H9 (cell line): ENCODE data around the gene EIF1AD. TPM values are rescaled to one million over a fixed set of nuclear protein-coding genes. Genes with fewer than 3 reads are reported as not detected.

Source experiments
- DNase-seq: peaks from one replicate; pipeline ENCODE4 v3.0.0-alpha.2; 2017
- H2AFZ ChIP-seq: one replicate; pipeline ENCODE4 v1.6.1; 2013; ENCODE audit warnings: mild to moderate bottlenecking, low read length, control low read depth, moderate library complexity
- H2AK5ac ChIP-seq: 2 replicates; pipeline ENCODE4 v1.6.1; 2013; ENCODE audit warnings: low read length, control low read depth, mixed read lengths; ENCODE audit not compliant: insufficient read length
- H2BK120ac ChIP-seq: one replicate; pipeline ENCODE4 v1.6.1; 2013; ENCODE audit warnings: low read depth, mild to moderate bottlenecking, low read length, control low read depth, inconsistent platforms; ENCODE audit not compliant: poor library complexity, severe bottlenecking
- H2BK12ac ChIP-seq: 2 replicates; pipeline ENCODE4 v1.6.1; 2013; ENCODE audit warnings: low read length, control low read depth, mixed read lengths, low read depth; ENCODE audit not compliant: insufficient read length
- H2BK15ac ChIP-seq: 2 replicates; pipeline ENCODE4 v1.6.1; 2013; ENCODE audit warnings: low read depth, low read length, control low read depth
- H2BK20ac ChIP-seq: one replicate; pipeline ENCODE4 v1.6.1; 2013; ENCODE audit warnings: low read depth, mild to moderate bottlenecking, low read length, control low read depth, inconsistent platforms; ENCODE audit not compliant: poor library complexity, severe bottlenecking
- H2BK5ac ChIP-seq: 2 replicates; pipeline ENCODE4 v1.6.1; 2013; ENCODE audit warnings: low read length, control low read depth, mixed read lengths; ENCODE audit not compliant: insufficient read length
- H3K14ac ChIP-seq: 2 replicates; pipeline ENCODE4 v1.6.1; 2013; ENCODE audit warnings: low read length, control low read depth; ENCODE audit not compliant: insufficient read depth
- H3K18ac ChIP-seq: 2 replicates; pipeline ENCODE4 v1.6.1; 2013; ENCODE audit warnings: low read depth, mild to moderate bottlenecking, mixed read lengths, low read length, control low read depth; ENCODE audit not compliant: insufficient read length
- H3K23ac ChIP-seq: 2 replicates; pipeline ENCODE4 v1.6.1; 2013; ENCODE audit warnings: low read length, control low read depth, mixed read lengths, low read depth; ENCODE audit not compliant: insufficient read length
- H3K23me2 ChIP-seq: 2 replicates; pipeline ENCODE4 v1.6.1; 2013; ENCODE audit warnings: low read depth, mild to moderate bottlenecking, mixed read lengths, low read length, control low read depth; ENCODE audit not compliant: insufficient read length, poor library complexity, severe bottlenecking
- H3K27ac ChIP-seq: 2 replicates; pipeline ENCODE4 v1.5.1; 2013; ENCODE audit warnings: low read length, control low read depth, mixed read lengths, low read depth; ENCODE audit not compliant: insufficient read length
- H3K27me3 ChIP-seq: 2 replicates; pipeline ENCODE4 v1.6.1; 2013; ENCODE audit warnings: low read length, control low read depth, inconsistent platforms; ENCODE audit not compliant: insufficient read depth
- H3K4ac ChIP-seq: 2 replicates; pipeline ENCODE4 v1.6.1; 2013; ENCODE audit warnings: low read depth, mild to moderate bottlenecking, control low read depth, inconsistent platforms, low read length, moderate library complexity
- H3K4me1 ChIP-seq: 2 replicates; pipeline ENCODE4 v1.6.1; 2013; ENCODE audit warnings: low read length, control low read depth, inconsistent platforms; ENCODE audit not compliant: insufficient read depth
- H3K4me2 ChIP-seq: 2 replicates; pipeline ENCODE4 v1.6.1; 2013; ENCODE audit warnings: low read length, control low read depth, mixed read lengths; ENCODE audit not compliant: insufficient read length, insufficient read depth
- H3K56ac ChIP-seq: 2 replicates; pipeline ENCODE4 v1.6.1; 2013; ENCODE audit warnings: low read depth, mild to moderate bottlenecking, mixed read lengths, low read length, control low read depth; ENCODE audit not compliant: insufficient read length
- H3K79me1 ChIP-seq: 2 replicates; pipeline ENCODE4 v1.6.1; 2013; ENCODE audit warnings: low read depth, mild to moderate bottlenecking, moderate library complexity, low read length, control low read depth, inconsistent platforms; ENCODE audit not compliant: insufficient read depth, poor library complexity, severe bottlenecking
- H3K79me2 ChIP-seq: 2 replicates; pipeline ENCODE4 v1.6.1; 2013; ENCODE audit warnings: low read length, control low read depth, inconsistent platforms; ENCODE audit not compliant: insufficient read depth
- H3K9ac ChIP-seq: 2 replicates; pipeline ENCODE4 v1.6.1; 2013; ENCODE audit warnings: low read length, control low read depth, mixed read lengths; ENCODE audit not compliant: insufficient read length; ENCODE audit errors: extremely low read depth
- H3K9me3 ChIP-seq: one replicate; pipeline ENCODE4 v1.6.1; 2013; ENCODE audit warnings: low read depth, low read length, inconsistent platforms; ENCODE audit not compliant: control insufficient read depth
- H3T11ph ChIP-seq: one replicate; pipeline ENCODE4 v1.6.1; 2013; ENCODE audit warnings: mild to moderate bottlenecking, low read length, control low read depth, inconsistent platforms
- H4K20me1 ChIP-seq: one replicate; pipeline ENCODE4 v1.6.1; 2013; ENCODE audit not compliant: control insufficient read depth, insufficient read length, insufficient read depth
- H4K5ac ChIP-seq: 2 replicates; pipeline ENCODE4 v1.6.1; 2013; ENCODE audit warnings: low read depth, mild to moderate bottlenecking, mixed read lengths, low read length, control low read depth; ENCODE audit not compliant: insufficient read length
- H4K8ac ChIP-seq: replicated peaks from 2 replicates; pipeline ENCODE4 v1.6.1; 2013; ENCODE audit warnings: low read length, control low read depth, mixed read lengths, low read depth; ENCODE audit not compliant: insufficient read length
- H4K91ac ChIP-seq: 2 replicates; pipeline ENCODE4 v1.6.1; 2013; ENCODE audit warnings: low read depth, mild to moderate bottlenecking, moderate library complexity, mixed read lengths, low read length, control low read depth; ENCODE audit not compliant: insufficient read length
- H3K27ac Mint-ChIP-seq, 3 experiments: 2 replicates in 2 of 3; 3 replicates in 1 of 3; pipeline ENCODE4 v1.8.0; 2020 to 2021; ENCODE audit warnings: mixed read lengths in 3 of 3, mild to moderate bottlenecking in 1 of 3, moderate library complexity in 1 of 3
- H3K27me3 Mint-ChIP-seq: 2 replicates; pipeline ENCODE4 v1.8.0; 2021; ENCODE audit warnings: low read depth, mild to moderate bottlenecking, moderate library complexity, mixed read lengths
- H3K36me3 Mint-ChIP-seq, 3 experiments: 2 replicates in 2 of 3; 3 replicates in 1 of 3; pipeline ENCODE4 v1.8.0; 2020 to 2021; ENCODE audit warnings: low read depth in 3 of 3, mixed read lengths in 3 of 3; ENCODE audit not compliant: insufficient read depth in 1 of 3
- H3K4me1 Mint-ChIP-seq, 2 experiments: 2 replicates each; pipeline ENCODE4 v1.8.0; 2020; ENCODE audit warnings: mixed read lengths in 2 of 2
- H3K4me3 Mint-ChIP-seq, 2 experiments: 2 replicates in 1 of 2; 3 replicates in 1 of 2; pipeline ENCODE4 v1.8.0; 2020 to 2021; ENCODE audit warnings: mild to moderate bottlenecking in 2 of 2, mixed read lengths in 2 of 2, moderate library complexity in 1 of 2
- H3K9me3 Mint-ChIP-seq, 2 experiments: 2 replicates in 1 of 2; 3 replicates in 1 of 2; pipeline ENCODE4 v1.8.0; 2020; ENCODE audit warnings: mild to moderate bottlenecking in 2 of 2, mixed read lengths in 2 of 2, moderate library complexity in 1 of 2
- WGBS: extraction: QIAGEN DNeasy Blood & Tissue Kit; methylation state at CpG from one replicate; pipeline ENCODE4 v1.1.7; 2013; ENCODE audit warnings: missing lambda C conversion rate, low lambda C conversion rate, mixed read lengths; ENCODE audit not compliant: insufficient read length; ENCODE audit errors: extremely low coverage; 5-methylcytosine and 5-hydroxymethylcytosine counted together
- total RNA-seq: library from RNA; stranded (reverse); gene quantifications from 2 replicates; pipeline ENCODE4 v1.2.1, GENCODE V29; 2021
- TF ChIP-seq, protein P1 (sequence below): fragments of 200-600 bp; sonication (generic); conservative IDR thresholded peaks from 3 replicates; pipeline ENCODE4 v1.8.0; 2021; ENCODE audit warnings: antibody characterized with exemption, mild to moderate bottlenecking

Gene EIF1AD
- total RNA-seq, 1 experiment from 2014 or later, result 46.7 TPM

DNA sequence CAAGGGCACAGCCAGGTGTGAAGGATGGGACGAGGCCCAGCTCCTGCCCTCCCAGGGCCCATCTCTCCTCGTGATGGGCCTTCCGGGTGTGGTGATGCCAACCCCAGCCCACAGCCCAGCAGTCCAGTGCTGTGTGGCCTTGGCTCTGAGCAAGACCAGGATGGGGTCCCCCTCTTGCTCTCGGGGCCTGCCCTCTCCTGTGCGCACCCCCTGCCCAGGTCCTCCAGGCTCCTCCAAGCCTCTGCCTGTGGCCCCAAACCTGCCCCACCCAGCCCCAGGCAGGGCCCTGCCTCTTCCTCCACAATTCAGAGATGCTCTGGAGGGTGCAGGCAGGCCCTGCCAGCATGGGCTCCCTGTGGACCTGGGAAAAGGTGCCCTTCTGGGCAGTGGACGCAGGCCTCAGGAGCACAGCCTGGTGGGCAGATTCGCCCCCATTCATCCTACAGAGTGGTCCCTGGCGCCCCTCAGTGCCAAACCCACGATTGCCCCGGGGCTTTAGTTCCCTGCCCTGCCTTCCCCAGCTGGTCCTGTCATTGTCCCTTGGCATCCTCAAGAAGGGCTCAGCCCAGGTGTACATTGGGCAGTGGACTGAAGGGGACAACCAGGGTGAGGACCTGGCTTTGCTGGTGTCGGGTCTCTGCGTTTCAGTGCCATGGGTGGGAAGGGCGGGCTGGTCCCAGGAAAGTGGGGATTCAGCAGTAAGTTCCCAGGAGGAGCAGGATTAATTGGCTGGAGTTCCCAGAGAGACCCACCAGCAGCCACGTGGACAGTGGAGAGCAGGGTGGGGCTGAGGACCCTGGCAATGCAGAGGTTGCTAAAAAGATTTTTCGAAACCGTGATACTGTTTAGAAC is 19.8 kb downstream of the EIF1AD start:
- Histone ChIP-seq H2AK5ac (no peak overlapping the region), H3K4me1 (no peaks in the 10 kb centered on the region), H3K23ac (no peak overlapping the region), H4K5ac (no peak overlapping the region), H3K27ac (no peak overlapping the region), H2BK12ac (no peak overlapping the region), H3K23me2 (no peaks in the 10 kb centered on the region), H3K56ac (no peak overlapping the region), H3K79me2 (no peaks in the 10 kb centered on the region), H3T11ph (no peak overlapping the region), H3K4ac (no peak overlapping the region), H4K20me1 (no peaks in the 10 kb centered on the region), H2BK15ac (no peak overlapping the region), H2AFZ (no peak overlapping the region), H3K4me2 (no peak overlapping the region), H2BK5ac (no peak overlapping the region), H2BK120ac (no peak overlapping the region), H2BK20ac (no peak overlapping the region), H3K9me3 (no peaks in the 10 kb centered on the region), H4K8ac (no peak overlapping the region), H3K9ac (no peak overlapping the region), H3K14ac (no peak overlapping the region; the same call in 1 of the 2 replicates), H3K18ac (no peak overlapping the region), H4K91ac (no peak overlapping the region), H3K27me3 (no peaks in the 10 kb centered on the region), H3K79me1 (no peaks in the 10 kb centered on the region)
- no peak overlapping the region for H3K27ac Mint-ChIP-seq
- WGBS, result no CpG with 5 or more reads among the region's 16 CpGs
- H3K4me3 Mint-ChIP-seq, result no peak overlapping the region
- TF ChIP-seq, protein P1, sequence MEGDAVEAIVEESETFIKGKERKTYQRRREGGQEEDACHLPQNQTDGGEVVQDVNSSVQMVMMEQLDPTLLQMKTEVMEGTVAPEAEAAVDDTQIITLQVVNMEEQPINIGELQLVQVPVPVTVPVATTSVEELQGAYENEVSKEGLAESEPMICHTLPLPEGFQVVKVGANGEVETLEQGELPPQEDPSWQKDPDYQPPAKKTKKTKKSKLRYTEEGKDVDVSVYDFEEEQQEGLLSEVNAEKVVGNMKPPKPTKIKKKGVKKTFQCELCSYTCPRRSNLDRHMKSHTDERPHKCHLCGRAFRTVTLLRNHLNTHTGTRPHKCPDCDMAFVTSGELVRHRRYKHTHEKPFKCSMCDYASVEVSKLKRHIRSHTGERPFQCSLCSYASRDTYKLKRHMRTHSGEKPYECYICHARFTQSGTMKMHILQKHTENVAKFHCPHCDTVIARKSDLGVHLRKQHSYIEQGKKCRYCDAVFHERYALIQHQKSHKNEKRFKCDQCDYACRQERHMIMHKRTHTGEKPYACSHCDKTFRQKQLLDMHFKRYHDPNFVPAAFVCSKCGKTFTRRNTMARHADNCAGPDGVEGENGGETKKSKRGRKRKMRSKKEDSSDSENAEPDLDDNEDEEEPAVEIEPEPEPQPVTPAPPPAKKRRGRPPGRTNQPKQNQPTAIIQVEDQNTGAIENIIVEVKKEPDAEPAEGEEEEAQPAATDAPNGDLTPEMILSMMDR, result no peak
- H3K36me3 Mint-ChIP-seq, result peaks cover 9 to 21% (median 20%) of the 10 kb centered on the region in 3 experiments; a peak in 6 of 7 replicates
- DNase-seq, result no peak
- no peaks in the 10 kb centered on the region; the same call in 1 of the 2 replicates for H3K27me3 Mint-ChIP-seq
- no peaks in the 10 kb centered on the region for H3K9me3 Mint-ChIP-seq
- no peaks in the 10 kb centered on the region for H3K4me1 Mint-ChIP-seq
